Upper lobe of right lung (tissue), 1 donor: ENCODE measurements around the gene DNAJB14. TPM values are rescaled to one million over a fixed set of nuclear protein-coding genes. Genes with fewer than 3 reads are reported as not detected.

Experiments used
- ATAC-seq: fragments of 200-7000 bp; cut with Tn5 transposase; one replicate; pipeline ENCODE4 v1.9.1; 2020; ENCODE audit warnings: mild to moderate bottlenecking, moderate library complexity
- DNase-seq: peaks from one replicate; pipeline ENCODE4 v3.0.0-alpha.2; 2020
- H3K27ac ChIP-seq: fragments of 200-600 bp; one replicate; pipeline ENCODE4 v1.8.0; 2022
- H3K27me3 ChIP-seq: fragments of 200-600 bp; one replicate; pipeline ENCODE4 v1.8.0; 2022; ENCODE audit warnings: mild to moderate bottlenecking
- H3K36me3 ChIP-seq: fragments of 200-600 bp; one replicate; pipeline ENCODE4 v1.8.0; 2022
- H3K4me1 ChIP-seq: fragments of 200-600 bp; one replicate; pipeline ENCODE4 v1.8.0; 2022
- H3K4me3 ChIP-seq: fragments of 200-600 bp; one replicate; pipeline ENCODE4 v1.8.0; 2022; ENCODE audit warnings: mild to moderate bottlenecking
- H3K9me3 ChIP-seq: fragments of 200-600 bp; one replicate; pipeline ENCODE4 v1.8.0; 2022
- CTCF ChIP-seq: fragments of 200-600 bp; IDR thresholded peaks from one replicate; pipeline ENCODE4 v1.8.0; 2022; ENCODE audit warnings: antibody characterized with exemption
- intact Hi-C: fragments of 100-400 bp; cut with DNase I; formaldehyde crosslinking; loops from one replicate; pipeline ENCODE4 v1.11.0; 2022
- total RNA-seq: library from RNA; stranded (reverse); fragmentation: NEBNext Ultra II Directional; extraction: Animal tissue kit (Norgen Biotek cat#: 25700); gene quantifications from one replicate; pipeline ENCODE4 v1.2.1, GENCODE V29; 2021
- donor health status: DM: no; HTN: yes; CAD: no; lungs with severe emphysema.

The DNAJB14 gene
- total RNA-seq, 1 donor from 2014 or later, result 61.7 TPM

- intact Hi-C loops, result no loop called here
- peak; percentile 88 for TF ChIP-seq CTCF
- peak; percentile 61 for ATAC-seq
Measured at GRCh38 chr4:99949034-99949998, 2.9 kb upstream of the DNAJB14 start.

DNA sequence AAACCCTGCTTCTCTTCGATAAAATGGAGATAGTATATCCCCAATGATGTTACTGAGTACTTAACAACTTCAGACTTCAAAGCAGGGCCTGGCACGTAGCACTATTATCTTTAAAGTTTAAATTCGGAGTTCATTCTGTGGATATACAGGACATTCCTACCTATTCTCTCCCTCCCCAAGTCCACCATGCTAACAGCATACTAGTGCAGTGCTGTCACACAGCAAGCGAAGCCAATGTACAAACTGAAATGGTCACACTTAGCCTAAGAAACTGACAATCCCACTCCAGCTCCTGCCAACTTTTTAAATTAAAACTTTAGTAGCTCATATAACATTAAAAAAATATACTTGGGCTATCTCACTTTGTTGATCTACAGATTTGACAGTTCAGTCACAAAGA is 1.2 kb upstream of the DNAJB14 start:
- Histone ChIP-seq H3K4me3 (no peak overlapping the region), H3K9me3 (no peaks in the 10 kb centered on the region), H3K36me3 (peaks cover 7% of the 10 kb centered on the region), H3K4me1 (peaks cover 45% of the 10 kb centered on the region), H3K27me3 (no peaks in the 10 kb centered on the region), H3K27ac (peak overlapping the region; percentile 91)
- ATAC-seq (no peak), DNase-seq (no peak)
- intact Hi-C loops, result no loop called here
- no peak for TF ChIP-seq CTCF

More at GRCh38 chr4:99949034-99949998, 2.9 kb upstream of the DNAJB14 start:
- Histone ChIP-seq H3K4me1 (peaks cover 33% of the 10 kb centered on the region), H3K4me3 (peak overlapping the region; percentile 58), H3K27ac (peak overlapping the region; percentile 73), H3K9me3 (no peaks in the 10 kb centered on the region), H3K36me3 (peaks cover 7% of the 10 kb centered on the region), H3K27me3 (no peaks in the 10 kb centered on the region)
- DNase-seq, result peak; percentile 92

DNA sequence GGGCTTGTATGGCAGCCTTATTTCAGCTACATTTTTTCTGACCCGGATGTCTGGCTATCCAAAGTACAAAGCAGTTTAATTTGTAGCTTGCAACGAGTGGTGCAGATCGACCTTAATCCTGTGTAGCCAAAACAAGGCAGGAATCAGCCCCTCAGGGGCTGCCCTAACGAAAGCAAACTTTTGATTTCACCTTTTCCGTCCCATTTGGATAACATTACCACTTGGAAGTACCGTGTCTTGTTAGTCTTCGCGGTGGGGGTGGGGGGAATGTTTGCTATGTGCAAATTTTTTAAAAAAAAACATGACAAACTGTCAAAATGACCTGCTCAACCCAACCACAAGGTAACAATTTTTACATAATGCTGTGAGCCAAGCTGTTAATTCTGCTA is 766 bp upstream of the DNAJB14 start:
- intact Hi-C loops, result no loop called here
- no peak for ATAC-seq
- TF ChIP-seq CTCF, result no peak
- H3K4me3 ChIP-seq, result peak overlapping the region; percentile 99
- H3K4me1 ChIP-seq, result peaks cover 45% of the 10 kb centered on the region
- peaks cover 7% of the 10 kb centered on the region for H3K36me3 ChIP-seq
- no peaks in the 10 kb centered on the region for H3K27me3 ChIP-seq
- no peaks in the 10 kb centered on the region for H3K9me3 ChIP-seq
- peak overlapping the region; percentile 91 for H3K27ac ChIP-seq
- DNase-seq, result no peak

DNA sequence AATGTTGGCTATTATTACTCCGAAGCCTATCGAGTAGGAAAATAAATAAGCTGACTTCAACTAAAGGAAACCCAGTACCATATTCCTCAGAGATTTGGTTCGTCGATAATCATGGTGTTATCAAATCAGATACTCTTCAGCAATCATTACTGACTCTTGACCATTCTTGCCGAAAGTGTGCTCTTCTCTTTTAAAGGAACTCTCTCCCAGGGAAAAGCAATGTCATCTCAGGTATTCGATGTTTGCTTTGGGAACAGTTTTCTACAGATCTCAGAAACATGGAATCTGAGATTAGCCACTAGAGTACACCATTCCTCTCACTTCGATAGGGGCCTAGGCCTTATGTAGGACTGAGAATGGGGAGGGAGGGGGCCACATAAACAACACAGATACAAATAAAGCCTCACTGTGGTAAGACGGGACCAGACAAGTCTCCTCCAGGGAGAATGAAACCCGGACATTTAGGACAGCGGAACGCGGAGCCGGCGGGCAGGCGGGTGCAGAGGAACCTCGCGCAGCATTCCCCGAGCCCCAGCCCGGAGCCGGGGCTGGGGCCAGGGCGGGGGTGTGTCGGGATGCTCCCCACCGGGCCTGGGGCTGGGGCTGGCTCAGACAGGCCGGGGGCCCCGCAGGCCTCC is 581 bp downstream of the DNAJB14 start:
- Histone ChIP-seq H3K27me3 (no peaks in the 10 kb centered on the region), H3K36me3 (peaks cover 7% of the 10 kb centered on the region), H3K27ac (peak overlapping the region; percentile 91), H3K9me3 (no peaks in the 10 kb centered on the region), H3K4me3 (peak overlapping the region; percentile 99), H3K4me1 (peaks cover 43% of the 10 kb centered on the region)
- intact Hi-C loops, result no loop called here
- DNase-seq, result no peak
- ATAC-seq, result peak; percentile 2
- no peak for TF ChIP-seq CTCF

GRCh38 chr4:99943904-99944437 is 2.4 kb downstream of the DNAJB14 start:
- Histone ChIP-seq H3K36me3 (peaks cover 7% of the 10 kb centered on the region), H3K4me1 (peaks cover 43% of the 10 kb centered on the region), H3K27me3 (no peaks in the 10 kb centered on the region), H3K9me3 (no peaks in the 10 kb centered on the region), H3K27ac (no peak overlapping the region), H3K4me3 (no peak overlapping the region)
- TF ChIP-seq CTCF, result no peak
- intact Hi-C loops, result no loop called here
- ATAC-seq (no peak), DNase-seq (no peak)
